Myocyte (in vitro differentiated cells): ENCODE results near the gene MROH8. TPM values are rescaled to one million over a fixed set of nuclear protein-coding genes. Genes with fewer than 3 reads are reported as not detected.

Source experiments
- DNase-seq: peaks from one replicate; pipeline ENCODE4 v3.0.0-alpha.2; 2012; ENCODE audit warnings: low read depth
- polyA plus RNA-seq: library from polyadenylated mRNA; unstranded; fragments of >200 nt; gene quantifications from one replicate; pipeline ENCODE4 v1.2.1, GENCODE V29; 2012; ENCODE audit warnings: missing spikeins
- total RNA-seq: library from RNA; depleted of rRNA; stranded (reverse); fragments of >200 nt; gene quantifications from 2 replicates; pipeline ENCODE4 v1.2.3, GENCODE V29; 2014

MROH8 gene
- 6.6 and 7.0 TPM in 2 replicates for total RNA-seq
- 4.9 TPM for polyA plus RNA-seq

- peak; percentile 98 for DNase-seq
Observed at GRCh38 chr20:37178839-37179682, at the start of gene MROH8, which contains the start of gene RPN2. Gene MROH8 (minus strand): TSS chr20:37179548. Gene RPN2 (plus strand): TSS chr20:37179330. CDS start chr20:37179357, 27 bp downstream.

DNA sequence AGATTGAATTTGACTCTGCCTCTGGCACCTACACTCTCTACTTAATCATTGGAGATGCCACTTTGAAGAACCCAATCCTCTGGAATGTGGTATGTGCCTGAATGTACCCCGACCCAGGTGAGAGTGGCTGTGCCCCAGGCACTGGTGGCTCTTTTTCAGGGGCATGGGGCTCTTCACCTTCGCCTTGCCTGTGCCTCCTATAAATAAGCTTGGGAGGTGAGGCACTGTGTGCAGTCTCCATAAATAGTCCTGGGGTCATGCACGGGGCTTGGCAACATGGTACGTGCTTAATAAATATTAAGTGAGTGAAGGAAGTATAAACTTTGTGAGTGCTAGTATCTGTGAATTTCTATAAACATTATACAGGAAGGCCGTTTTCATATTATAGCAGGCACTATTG, 49.3 kb upstream of the MROH8 start:
- DNase-seq: no peak

GRCh38 chr20:37228082-37228481, 48.7 kb upstream of the MROH8 start:
- no peak for DNase-seq

GRCh38 chr20:37226889-37227288, 47.5 kb upstream of the MROH8 start:
- DNase-seq: peak; percentile 66

DNA sequence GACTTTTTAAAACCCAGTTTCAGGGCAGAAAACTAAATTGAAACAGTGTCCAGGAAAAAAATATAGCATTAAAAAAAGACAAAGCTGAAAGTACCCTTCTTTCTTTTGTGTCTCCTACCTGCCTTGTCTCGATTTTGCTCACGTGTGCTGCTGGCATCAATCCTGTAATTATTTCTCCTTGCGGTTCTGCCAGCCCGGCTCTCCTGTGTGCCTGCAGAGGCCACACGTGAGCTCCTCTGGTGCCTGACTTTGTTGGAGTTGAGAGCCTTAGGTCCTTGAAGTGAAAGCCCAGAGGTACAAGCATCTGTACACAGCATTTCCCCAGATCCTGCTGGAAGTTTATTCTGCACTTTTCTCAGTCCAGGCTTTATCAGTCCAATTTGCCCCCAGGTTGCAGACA, 45.8 kb upstream of the MROH8 start:
- DNase-seq: no peak

- DNase-seq: peak; percentile 33
Observed at GRCh38 chr20:37223053-37223452, 43.7 kb upstream of the MROH8 start.

DNA sequence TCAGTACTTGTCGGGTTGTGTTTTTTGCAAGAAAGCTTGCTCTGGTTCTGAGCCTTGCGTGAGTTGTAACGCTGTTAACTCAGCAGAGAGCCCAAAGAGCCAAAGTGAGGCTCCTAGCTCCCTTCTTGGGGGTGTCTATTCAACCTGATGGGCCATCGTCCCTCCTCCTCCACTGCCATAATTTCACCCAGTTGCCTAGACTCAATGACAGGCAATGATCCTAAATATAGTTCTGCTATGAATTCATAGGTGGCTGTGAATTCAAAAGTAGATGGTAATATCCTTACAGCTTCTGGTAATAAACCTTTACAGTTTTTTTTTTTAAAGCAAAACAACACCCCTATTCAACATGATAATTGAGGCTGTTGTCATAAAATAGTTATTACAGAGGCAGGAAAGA, 42.7 kb upstream of the MROH8 start:
- DNase-seq: no peak

GRCh38 chr20:37220731-37221130, 41.4 kb upstream of the MROH8 start:
- no peak for DNase-seq

DNA sequence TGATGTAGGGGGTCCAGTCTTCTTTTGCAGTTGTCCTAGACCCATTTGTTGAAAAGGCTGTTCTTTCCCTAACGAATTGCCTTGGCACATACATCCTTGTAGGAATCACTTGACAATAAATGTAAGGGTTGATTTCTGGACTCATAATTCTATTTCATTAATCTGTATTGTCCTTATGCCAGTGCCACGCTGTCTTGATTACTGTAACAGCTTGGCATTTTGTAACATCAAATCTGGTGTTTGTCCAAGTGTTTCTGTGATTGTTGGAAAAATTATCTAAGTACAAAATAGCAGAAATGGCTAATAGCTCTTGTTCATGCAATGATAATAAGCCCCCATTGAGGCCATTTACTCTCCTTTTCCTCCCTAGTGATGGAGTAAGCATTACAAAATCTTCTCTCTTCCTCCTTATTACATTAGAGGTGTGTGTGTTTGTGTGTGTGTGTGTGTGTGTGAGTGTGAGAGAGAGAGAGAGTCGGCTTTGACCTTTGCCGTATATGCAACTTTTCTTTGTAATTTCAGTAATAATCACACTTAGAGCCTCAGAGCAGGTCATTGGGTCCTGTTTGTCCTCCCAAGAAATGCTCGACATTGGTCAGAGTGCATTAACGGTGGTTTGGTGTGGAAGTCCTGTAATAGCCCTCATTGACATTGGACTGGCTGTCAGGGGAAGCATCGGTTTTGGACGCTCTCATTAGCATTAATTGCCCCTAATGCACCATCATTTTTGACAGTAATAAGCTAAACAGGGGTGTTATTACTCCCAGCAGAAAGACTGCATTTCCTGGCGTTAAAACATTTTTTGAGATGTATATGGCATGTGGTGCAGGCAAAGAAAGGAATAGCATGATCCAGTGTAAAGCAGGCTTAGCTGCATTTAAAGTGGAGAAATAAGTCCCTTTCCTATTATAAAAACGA, 40.7 kb upstream of the MROH8 start:
- DNase-seq: no peak

DNA sequence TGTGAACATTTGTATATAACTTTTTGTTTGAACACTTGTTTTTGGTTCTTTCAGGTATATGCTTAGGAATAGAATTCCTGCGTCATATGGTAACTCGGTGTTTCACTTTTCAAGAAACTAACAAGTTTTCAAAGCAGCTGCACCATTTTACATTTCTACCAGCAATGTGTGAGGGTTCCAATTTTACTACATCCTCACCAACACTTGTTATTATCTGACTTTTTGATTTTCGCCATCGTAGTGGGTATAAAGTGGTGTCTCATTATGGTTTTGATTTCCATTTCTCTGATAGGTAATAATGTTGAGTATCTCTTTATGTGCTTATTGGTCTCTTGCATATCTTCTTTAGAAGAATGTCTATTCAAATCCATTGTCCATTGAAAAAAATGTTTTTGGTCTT, 39.6 kb upstream of the MROH8 start:
- DNase-seq: no peak

- no peak for DNase-seq
Observed at GRCh38 chr20:37218441-37218840, 39.1 kb upstream of the MROH8 start.

DNA sequence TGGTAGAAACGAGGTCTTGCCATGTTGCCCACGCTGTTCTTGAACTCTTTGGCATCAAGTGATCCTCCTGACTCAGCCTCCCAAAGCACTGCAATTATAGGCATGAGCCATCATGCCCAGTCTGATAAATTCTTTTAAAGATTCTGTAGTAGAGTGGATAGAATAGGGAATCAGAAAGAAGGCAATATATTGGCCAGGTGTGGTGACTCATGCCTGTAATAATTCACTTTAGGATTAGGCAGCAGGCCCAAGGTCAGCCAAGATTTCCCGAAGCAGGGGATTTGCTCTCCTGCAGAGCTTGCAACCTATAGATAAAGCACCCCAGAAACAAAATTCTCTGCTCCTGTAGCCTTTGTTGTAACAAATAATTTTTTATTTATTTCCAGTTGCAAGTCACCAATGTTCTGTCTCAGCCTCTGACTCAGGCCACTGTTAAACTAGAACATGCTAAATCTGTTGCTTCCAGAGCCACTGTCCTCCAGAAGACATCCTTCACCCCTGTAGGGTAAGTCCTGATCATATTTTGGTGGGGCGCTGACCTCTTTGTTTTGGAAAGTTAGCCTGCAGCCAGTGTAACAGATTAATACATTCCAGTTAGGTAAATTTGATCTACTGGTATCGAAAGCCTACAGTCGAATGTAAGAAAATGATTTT, 30.4 kb upstream of the MROH8 start:
- DNase-seq: no peak

DNA sequence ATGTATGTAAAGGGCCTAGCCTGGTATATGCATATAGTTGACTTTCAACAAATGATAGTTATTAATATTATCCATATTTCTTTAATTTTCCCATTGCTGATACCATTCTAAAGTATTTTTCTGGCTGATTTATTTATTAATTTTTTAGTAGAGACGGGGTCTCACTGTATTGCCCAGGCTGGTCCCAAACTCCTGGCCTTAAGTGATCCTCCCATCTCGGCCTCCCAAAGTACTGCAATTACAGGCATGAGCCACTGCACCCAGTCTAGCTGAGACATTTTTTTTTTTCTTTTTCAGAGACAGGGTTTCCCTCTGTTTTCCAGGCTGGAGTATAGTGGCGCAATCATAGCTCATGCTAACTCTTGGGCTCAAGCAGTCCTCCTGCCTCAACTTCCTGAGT, 29.8 kb upstream of the MROH8 start:
- DNase-seq: no peak

GRCh38 chr20:37207171-37207570, 27.8 kb upstream of the MROH8 start:
- DNase-seq: peak; percentile 82

GRCh38 chr20:37205794-37206193, 26.4 kb upstream of the MROH8 start:
- DNase-seq: no peak

GRCh38 chr20:37205130-37205529, 25.8 kb upstream of the MROH8 start:
- no peak for DNase-seq

DNA sequence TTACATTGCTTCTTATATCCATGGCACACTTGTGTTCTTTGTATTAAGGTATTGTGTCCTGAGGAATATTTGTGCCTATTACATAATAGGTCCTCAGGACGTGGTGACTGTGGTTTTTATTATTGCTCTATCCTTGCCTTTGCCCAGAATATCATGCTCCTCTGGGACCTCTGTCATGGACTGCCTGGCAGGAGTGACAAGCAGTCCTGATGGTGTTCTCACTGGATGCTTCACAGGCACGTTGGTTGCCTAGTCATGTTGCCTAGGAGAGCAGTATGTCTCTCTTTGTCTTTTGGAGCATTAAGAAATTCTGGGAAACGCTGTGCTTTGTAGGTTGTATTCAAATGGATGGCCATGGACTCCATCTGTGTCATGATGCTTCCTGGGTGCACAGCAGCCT, 24.7 kb upstream of the MROH8 start:
- no peak for DNase-seq

- peak; percentile 81 for DNase-seq
Observed at GRCh38 chr20:37202267-37202943, 23.1 kb upstream of the MROH8 start.

DNA sequence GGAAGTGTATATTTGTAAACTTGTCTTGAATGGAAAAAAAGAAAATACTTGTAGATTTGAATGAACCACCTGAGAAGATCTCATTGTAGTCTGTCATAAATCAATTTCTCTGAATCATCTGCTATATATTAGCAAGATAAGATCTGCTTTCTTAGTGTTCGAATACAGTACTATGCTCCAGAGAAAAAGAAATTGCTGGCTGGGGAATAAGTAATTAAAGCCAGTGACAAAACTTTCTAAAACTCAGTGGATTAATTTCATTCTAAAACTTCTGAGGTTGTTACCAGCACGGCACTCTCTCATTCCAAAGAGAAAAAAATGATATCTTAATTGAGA, 22.4 kb upstream of the MROH8 start:
- DNase-seq: no peak

GRCh38 chr20:37200926-37201826, 21.8 kb upstream of the MROH8 start:
- no peak for DNase-seq
